Right lobe of liver (tissue), 4 donors: Measurements from ENCODE around the gene ANAPC7.
A peak's percentile ranks its signal among the peaks of the same experiment; 100 is the strongest.

Experiments used
- CTCF ChIP-seq, 4 donors: fragments of 200-600 bp in 3 of 4; fragments of 450-650 bp in 1 of 4; IDR thresholded peaks; one replicate each; pipeline versions ENCODE4 v1.5.1 to v1.8.0; 2016 to 2022; ENCODE audit warnings: antibody characterized with exemption in 4 of 4, mild to moderate bottlenecking in 2 of 4
- POLR2A ChIP-seq: fragments of 450-650 bp; IDR thresholded peaks from one replicate; pipeline ENCODE4 v1.6.1; 2017; ENCODE audit warnings: antibody characterized with exemption, mild to moderate bottlenecking
- donor health status: DM: no; HTN: no; CAD: no.
- donor health status: DM: no; HTN: no; CAD: no.
- donor health status: DM: no; HTN: yes; CAD: no.

- no peak for TF ChIP-seq POLR2A
- peak in 1 of 4 donors; percentile 10 for TF ChIP-seq CTCF (IDR thresholded peaks at IDR 0.05)
Measured at GRCh38 chr12:110403976-110404682, 621 bp upstream of the ANAPC7 start.
